Cardiac muscle cell (in vitro differentiated cells and primary cell): ENCODE data around the gene IKZF5. TPM values are rescaled to one million over a fixed set of nuclear protein-coding genes. Genes with fewer than 3 reads are reported as not detected.

Experiments
- DNase-seq, 2 donors: peaks; one replicate each; pipeline versions ENCODE4 v3.0.0 to v3.0.0-alpha.2; 2010 to 2017; ENCODE audit warnings: low read depth in 1 of 2, low spot score in 1 of 2
- H3K27ac ChIP-seq: fragments of 200-600 bp; sonication (generic); 2 replicates; pipeline ENCODE4 v1.5.1; 2016
- H3K27me3 ChIP-seq: fragments of 200-600 bp; sonication (generic); 2 replicates; pipeline ENCODE4 v1.6.0; 2016; ENCODE audit warnings: control low read depth
- H3K36me3 ChIP-seq: fragments of 200-600 bp; sonication (generic); 2 replicates; pipeline ENCODE4 v1.5.1; 2016; ENCODE audit warnings: control low read depth
- H3K4me1 ChIP-seq: fragments of 200-600 bp; sonication (generic); 2 replicates; pipeline ENCODE4 v1.8.1; 2017; ENCODE audit warnings: low read depth, mild to moderate bottlenecking, mixed run types
- H3K4me3 ChIP-seq: fragments of 200-600 bp; sonication (generic); 2 replicates; pipeline ENCODE4 v1.5.1; 2016; ENCODE audit warnings: mild to moderate bottlenecking
- H3K9me3 ChIP-seq: fragments of 200-600 bp; sonication (generic); 2 replicates; pipeline ENCODE4 v1.5.1; 2017; ENCODE audit warnings: low read depth, mild to moderate bottlenecking, control low read depth
- CTCF ChIP-seq: IDR thresholded peaks from 2 replicates; pipeline ENCODE4 v1.5.1; 2012; ENCODE audit warnings: low read depth, mild to moderate bottlenecking, low read length
- polyA plus RNA-seq: library from polyadenylated mRNA; unstranded; fragments of >200 nt; fragmentation: Nextera tagmentation; extraction: Ambion mirVana; gene quantifications from 2 replicates; pipeline ENCODE4 v1.2.1, GENCODE V29; 2016
- total RNA-seq: library from RNA; depleted of rRNA; stranded (reverse); fragments of >200 nt; gene quantifications from 2 replicates; pipeline ENCODE4 v1.2.3, GENCODE V29; 2016

The IKZF5 gene
- total and polyA plus RNA-seq, 2 experiments from 2014 or later = 6.0 to 7.9 TPM

DNA sequence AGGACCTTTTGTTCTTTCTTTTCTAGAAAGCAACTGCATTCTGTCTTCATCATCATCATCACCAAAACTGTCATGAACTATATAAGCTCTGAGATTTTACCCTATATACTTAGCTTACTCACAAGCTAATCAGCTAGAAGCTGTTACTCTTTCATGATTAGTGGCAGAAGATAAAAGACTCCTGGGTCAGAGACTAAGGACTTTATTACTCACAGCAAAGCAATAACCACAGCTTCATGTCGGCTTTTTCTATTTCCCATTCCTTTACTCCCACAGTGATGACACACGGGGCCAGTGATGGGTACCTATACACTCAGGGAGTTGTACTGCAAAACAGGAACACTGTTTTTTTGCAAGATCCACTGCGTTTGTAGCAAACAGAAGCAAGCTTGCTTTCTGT is 46.2 kb downstream of the IKZF5 start:
- no peak for TF ChIP-seq CTCF
- DNase-seq = no peak

DNA sequence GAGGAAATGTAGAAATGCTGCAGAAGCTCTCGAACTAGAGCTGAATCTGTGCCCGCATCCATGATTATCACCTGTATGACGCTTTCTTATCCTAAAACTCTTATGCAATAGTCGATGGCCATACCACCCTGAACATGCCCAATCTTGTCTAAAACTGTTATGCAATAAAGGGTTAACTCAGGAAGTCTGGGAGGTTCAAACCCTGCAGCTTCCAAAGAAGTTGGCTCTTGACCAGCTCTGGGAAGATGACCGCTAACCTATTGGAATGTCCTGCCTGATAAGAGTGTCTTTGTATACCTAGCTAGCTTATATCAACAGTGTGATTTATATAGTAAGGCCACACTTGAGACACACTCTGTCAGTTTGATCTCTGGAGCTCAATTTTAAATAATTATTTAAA is 51.1 kb downstream of the IKZF5 start:
- no peak overlapping the region for H3K27ac ChIP-seq
- H3K4me1 ChIP-seq = no peaks in the 10 kb centered on the region
- H3K9me3 ChIP-seq = no peaks in the 10 kb centered on the region
- TF ChIP-seq CTCF = no peak
- no peaks in the 10 kb centered on the region for H3K36me3 ChIP-seq
- DNase-seq = no peak
- no peaks in the 10 kb centered on the region for H3K27me3 ChIP-seq
- no peak overlapping the region for H3K4me3 ChIP-seq

More for the DNA sequence above, 46.2 kb downstream of the IKZF5 start:
- H3K4me1 ChIP-seq = no peaks in the 10 kb centered on the region
- H3K27me3 ChIP-seq = no peaks in the 10 kb centered on the region
- no peaks in the 10 kb centered on the region for H3K9me3 ChIP-seq
- H3K4me3 ChIP-seq = no peak overlapping the region
- no peak overlapping the region for H3K27ac ChIP-seq
- no peaks in the 10 kb centered on the region for H3K36me3 ChIP-seq

DNA sequence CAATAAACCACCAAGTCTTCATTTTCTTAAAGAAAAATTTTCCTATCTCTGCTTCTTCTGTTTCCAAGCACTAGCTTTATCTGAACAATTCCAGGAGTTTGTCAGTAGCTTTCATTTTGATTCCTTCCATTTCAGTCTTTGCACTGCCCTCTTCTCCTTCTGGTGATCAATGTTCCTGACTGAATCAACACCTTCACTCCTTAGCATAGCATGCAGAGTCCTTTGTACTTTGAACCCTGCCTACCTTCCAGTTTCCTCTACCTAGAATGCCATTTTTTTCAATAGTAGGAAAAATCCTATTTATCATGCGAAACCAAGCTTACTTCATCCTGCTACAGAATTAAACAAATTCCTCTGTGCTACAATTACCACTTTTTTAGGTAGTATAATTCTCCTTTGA is 52.7 kb downstream of the IKZF5 start:
- no peak for DNase-seq
- no peak overlapping the region for H3K27ac ChIP-seq
- no peaks in the 10 kb centered on the region for H3K4me1 ChIP-seq
- H3K4me3 ChIP-seq = no peak overlapping the region
- H3K36me3 ChIP-seq = no peaks in the 10 kb centered on the region
- H3K27me3 ChIP-seq = no peaks in the 10 kb centered on the region
- H3K9me3 ChIP-seq = no peaks in the 10 kb centered on the region
- no peak for TF ChIP-seq CTCF

- TF ChIP-seq CTCF = no peak
- H3K27ac ChIP-seq = no peak overlapping the region
Observed at GRCh38 chr10:122954731-122955050, 53.9 kb downstream of the IKZF5 start.

GRCh38 chr10:122953902-122954730 is 54.5 kb downstream of the IKZF5 start, which contains the start of gene C10orf88:
TSS of gene C10orf88 (minus strand) at chr10:122954227. CDS start at chr10:122954178, 49 bp downstream.
- TF ChIP-seq CTCF = no peak
- H3K4me3 ChIP-seq = peak within 1 kb of the TSS; percentile 50
- H3K36me3 ChIP-seq = no peaks in the 10 kb centered on the region
- no peaks in the 10 kb centered on the region for H3K27me3 ChIP-seq
- no peaks in the 10 kb centered on the region for H3K9me3 ChIP-seq
- H3K4me1 ChIP-seq = no peaks in the 10 kb centered on the region
- DNase-seq = peak; percentile 98 to 100
- H3K27ac ChIP-seq = peak within 1 kb of the TSS; percentile 77

More at GRCh38 chr10:122954731-122955050, 53.9 kb downstream of the IKZF5 start:
- no peaks in the 10 kb centered on the region for H3K27me3 ChIP-seq
- no peaks in the 10 kb centered on the region for H3K4me1 ChIP-seq
- no peaks in the 10 kb centered on the region for H3K36me3 ChIP-seq
- H3K9me3 ChIP-seq = no peaks in the 10 kb centered on the region
- no peak for DNase-seq
- H3K4me3 ChIP-seq = no peak overlapping the region
